ENCODE data around the gene NOS1. TPM values are rescaled to one million over a fixed set of nuclear protein-coding genes. Genes with fewer than 3 reads are reported as not detected.

Gene NOS1
- total RNA-seq, 1 experiment from 2014 or later: 2.3 TPM

GRCh38 chr12:117158911-117159553, 202.4 kb downstream of the NOS1 start:
- no peak overlapping the region for H3K27ac ChIP-seq (ENCODE audit: insufficient read length, low read depth, low read length)
- Mint-ChIP-seq H3K9me3 (no peaks in the 10 kb centered on the region), H3K27me3 (ENCODE audit: low read depth) (no peaks in the 10 kb centered on the region), H3K4me1 (peaks cover 3% of the 10 kb centered on the region in 2 experiments; a peak in 1 of 4 replicates), H3K27ac (no peak overlapping the region; a peak in 1 of 7 replicates), H3K4me3 (no peak overlapping the region), H3K36me3 (ENCODE audit: insufficient read depth in 1 of 3, low read depth in 3 of 3) (peaks cover 47 to 88% (median 84%) of the 10 kb centered on the region in 3 experiments)
- no peak overlapping the region for H3K4me2 ChIP-seq (ENCODE audit: insufficient read depth, insufficient read length, low read length)
- no peaks in the 10 kb centered on the region for H3K79me1 ChIP-seq (ENCODE audit: insufficient read depth, low read depth, low read length, poor library complexity, severe bottlenecking)
- no peaks in the 10 kb centered on the region for H3K9me3 ChIP-seq (ENCODE audit: control insufficient read depth, low read depth, low read length)
- H2BK20ac ChIP-seq (ENCODE audit: low read depth, low read length, poor library complexity, severe bottlenecking): no peak overlapping the region
- no peak for TF ChIP-seq CTCF (conservative IDR thresholded peaks at IDR 0.05)
- no peak overlapping the region for H3K18ac ChIP-seq (ENCODE audit: insufficient read length, low read depth, low read length)
- no peak overlapping the region for H2BK5ac ChIP-seq (ENCODE audit: insufficient read length, low read length)
- no peak overlapping the region for H3K23ac ChIP-seq (ENCODE audit: insufficient read length, low read depth, low read length)
- H3K9ac ChIP-seq (ENCODE audit: extremely low read depth, insufficient read length, low read length): no peak overlapping the region
- H3K14ac ChIP-seq (ENCODE audit: insufficient read depth, low read length): no peak overlapping the region
- H3K79me2 ChIP-seq (ENCODE audit: insufficient read depth, low read length): no peaks in the 10 kb centered on the region
- H3K56ac ChIP-seq (ENCODE audit: insufficient read length, low read depth, low read length): no peak overlapping the region
- H3K23me2 ChIP-seq (ENCODE audit: insufficient read length, low read depth, low read length, poor library complexity, severe bottlenecking): no peaks in the 10 kb centered on the region
- H2AFZ ChIP-seq (ENCODE audit: low read length): no peak overlapping the region
- no peak overlapping the region for H2BK15ac ChIP-seq (ENCODE audit: low read depth, low read length)
- H2AK5ac ChIP-seq (ENCODE audit: insufficient read length, low read length): no peak overlapping the region
- H3K4me1 ChIP-seq (ENCODE audit: insufficient read depth, low read length): no peaks in the 10 kb centered on the region
- no CpG with 5 or more reads among the region's 7 CpGs for WGBS (ENCODE audit: extremely low coverage, insufficient read length, low lambda C conversion rate)
- H4K20me1 ChIP-seq (ENCODE audit: control insufficient read depth, insufficient read depth, insufficient read length): no peaks in the 10 kb centered on the region
- no peaks in the 10 kb centered on the region for H3K27me3 ChIP-seq (ENCODE audit: insufficient read depth, low read length)
- no peak overlapping the region for H3K4ac ChIP-seq (ENCODE audit: low read depth, low read length)
- no peak overlapping the region for H4K5ac ChIP-seq (ENCODE audit: insufficient read length, low read depth, low read length)
- no peak for DNase-seq
- H2BK120ac ChIP-seq (ENCODE audit: low read depth, low read length, poor library complexity, severe bottlenecking): no peak overlapping the region
- H4K91ac ChIP-seq (ENCODE audit: insufficient read length, low read depth, low read length): no peak overlapping the region
- H3T11ph ChIP-seq (ENCODE audit: low read length): no peak overlapping the region
- no peak overlapping the region for H4K8ac ChIP-seq (replicated peaks; ENCODE audit: insufficient read length, low read depth, low read length)
- H2BK12ac ChIP-seq (ENCODE audit: insufficient read length, low read depth, low read length): no peak overlapping the region

Other genes starting within 250 kb of the NOS1 start
- 58.5 and 58.6 TPM in 2 replicates for gene FBXO21, start 171.2 kb downstream of the NOS1 start, total RNA-seq (2021)